ENCODE results near the gene NKX6-2.
"Not testable (repeated sequence)": the region's sequence is repeated elsewhere in the genome, so short reads cannot be mapped to it uniquely, and the experiment has no call there.

Gene NKX6-2

DNA sequence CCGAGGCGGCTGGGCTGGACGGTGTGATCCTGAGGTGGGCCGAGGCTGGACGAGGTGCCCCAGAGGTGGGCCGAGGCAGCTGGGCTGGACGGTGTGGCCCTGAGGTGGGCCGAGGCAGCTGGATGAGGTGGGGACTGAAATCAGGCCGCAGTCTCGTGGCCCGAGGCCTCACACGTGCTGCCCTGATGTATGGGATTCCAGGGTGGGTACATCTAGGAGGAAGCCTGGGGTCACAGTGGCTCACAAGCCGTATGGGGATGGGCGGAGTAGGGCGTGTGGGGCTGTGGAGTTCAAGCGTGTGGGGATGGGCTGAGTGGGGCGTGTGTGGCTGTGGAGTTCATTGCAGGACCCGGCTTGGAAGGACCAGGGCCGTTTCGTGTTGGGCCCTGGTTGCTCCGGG lies 12.5 kb upstream of the NKX6-2 start:
- no peak for DNase-seq (ENCODE audit: low read depth in 1 of 2, low spot score in 1 of 2)

DNA sequence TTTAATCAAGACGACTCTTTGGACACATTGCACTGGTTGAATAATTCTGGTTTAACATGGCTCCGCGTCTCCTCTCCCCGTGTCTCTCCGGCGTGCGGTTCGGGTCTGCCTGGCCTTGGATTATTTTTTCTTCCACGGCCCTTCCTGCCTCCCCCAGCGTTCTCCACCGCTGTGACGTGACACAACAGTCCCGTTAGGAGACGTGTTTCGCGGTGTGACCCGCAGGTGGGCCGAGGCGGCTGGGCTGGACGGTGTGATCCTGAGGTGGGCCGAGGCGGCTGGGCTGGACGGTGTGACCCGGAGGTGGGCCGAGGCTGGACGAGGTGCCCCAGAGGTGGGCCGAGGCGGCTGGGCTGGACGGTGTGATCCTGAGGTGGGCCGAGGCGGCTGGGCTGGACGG lies 12.0 kb upstream of the NKX6-2 start:
- DNase-seq (ENCODE audit: low read depth in 1 of 2, low spot score in 1 of 2) = not testable (repeated sequence)

DNA sequence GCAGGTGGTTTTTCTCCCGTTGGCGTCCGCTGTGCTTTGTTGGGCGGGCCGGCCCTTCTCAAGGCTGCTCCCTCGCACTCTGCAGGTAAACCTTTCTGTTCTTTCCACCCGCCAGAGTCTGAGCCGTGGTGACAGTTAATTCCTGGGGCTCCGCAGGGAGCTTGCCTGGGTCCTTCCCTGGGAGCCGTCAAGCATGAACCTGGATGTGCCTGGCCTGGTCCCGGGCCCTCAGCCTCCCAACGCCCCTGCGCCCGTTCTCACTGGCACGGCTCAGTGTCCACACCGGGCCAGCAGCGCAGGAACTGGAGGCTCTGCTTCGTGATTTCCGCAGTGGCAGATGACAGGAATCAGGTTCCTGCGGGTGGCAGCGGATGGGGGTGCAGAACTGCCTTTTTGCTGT lies 10.9 kb upstream of the NKX6-2 start:
- DNase-seq (ENCODE audit: low read depth in 1 of 2, low spot score in 1 of 2) = no peak

DNA sequence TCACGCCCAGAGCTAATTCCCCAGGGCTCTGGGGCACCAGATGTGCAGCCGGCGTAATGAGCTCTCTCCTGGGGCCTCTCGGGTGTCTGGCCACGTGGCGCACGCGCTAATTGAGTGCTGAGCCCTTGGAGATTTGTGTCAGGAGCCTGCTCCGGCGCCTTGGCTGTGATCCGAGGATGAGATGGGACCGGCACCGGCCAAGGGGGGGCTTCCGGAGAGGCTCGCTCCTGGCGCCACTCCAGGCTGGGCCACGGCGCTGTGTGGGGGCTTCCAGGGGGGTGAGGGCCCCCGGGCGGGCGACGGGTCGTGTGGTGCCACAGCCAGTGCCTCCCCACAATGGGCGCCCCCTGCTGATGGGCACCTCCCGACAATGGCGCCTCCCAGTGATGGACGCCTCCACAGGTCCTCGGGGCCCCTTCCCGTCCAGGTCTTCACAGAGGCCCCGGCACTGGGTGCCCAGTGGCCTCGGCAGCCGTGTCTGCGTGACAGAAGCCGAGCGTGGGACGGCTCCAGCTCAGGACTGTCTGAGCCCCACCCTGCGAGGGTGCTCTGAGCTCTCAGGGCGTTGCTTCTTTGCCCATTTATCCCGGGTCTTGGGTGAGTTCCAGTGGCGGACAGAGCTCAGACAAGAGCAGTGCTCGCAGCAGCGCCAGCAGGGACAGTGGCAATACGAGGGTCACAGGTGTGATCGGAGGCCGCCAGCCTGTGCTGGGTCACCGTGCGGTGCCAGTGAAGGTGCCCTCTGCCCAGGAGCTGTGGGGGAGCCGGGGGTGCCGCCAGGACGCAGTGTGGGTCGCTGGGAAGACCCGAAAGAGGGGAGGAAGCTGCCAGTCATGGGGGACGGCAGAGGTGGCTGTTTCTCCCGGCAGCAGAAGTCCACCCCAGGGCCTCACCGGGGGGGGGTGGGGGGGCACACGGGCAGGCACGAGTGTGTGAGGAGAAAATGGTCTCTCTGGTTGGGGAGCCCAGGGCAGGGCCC lies 8.2 kb upstream of the NKX6-2 start:
- DNase-seq (ENCODE audit: low read depth in 1 of 2, low spot score in 1 of 2) = no peak

DNA sequence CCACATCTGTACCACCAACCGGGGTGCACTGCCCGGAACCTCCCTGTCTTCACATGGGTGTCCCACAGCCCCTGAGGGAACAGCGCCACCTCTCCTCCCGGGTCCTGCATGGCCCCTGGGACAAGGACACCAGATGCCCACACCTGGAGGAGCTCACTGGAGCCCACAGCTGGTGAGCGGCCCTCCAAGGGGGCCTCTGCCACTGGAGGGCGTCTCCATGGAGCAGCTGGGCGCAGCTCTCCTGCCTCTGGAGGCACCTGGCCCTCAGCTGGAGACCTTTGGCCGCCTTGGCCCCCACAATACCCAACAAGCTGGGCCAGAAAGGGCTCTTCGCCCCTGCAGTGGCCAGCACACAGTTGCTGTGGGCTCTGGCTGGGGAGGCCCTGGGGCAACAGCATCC lies 7.3 kb upstream of the NKX6-2 start:
- DNase-seq (ENCODE audit: low read depth in 1 of 2, low spot score in 1 of 2) = no peak

DNA sequence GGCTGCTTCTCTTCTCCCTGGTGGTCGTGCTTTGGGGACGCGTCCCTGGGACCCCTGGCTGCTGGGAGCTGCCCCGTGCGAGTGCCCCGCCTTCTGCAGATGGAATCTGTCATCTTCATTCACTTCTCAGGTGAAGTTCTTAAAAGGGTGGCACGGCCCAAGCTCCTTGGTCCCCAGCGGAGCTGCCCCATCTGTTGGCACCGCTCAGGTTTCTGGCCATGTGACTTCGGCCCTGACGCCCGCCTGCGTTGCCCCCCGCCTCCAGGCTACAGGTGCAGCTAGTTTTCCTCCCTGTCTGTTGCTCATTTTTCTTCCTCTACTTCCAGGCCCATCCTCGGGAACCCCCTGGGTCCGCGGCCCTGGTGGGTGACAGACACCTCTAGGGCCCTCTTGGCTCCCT lies 6.8 kb upstream of the NKX6-2 start:
- DNase-seq (ENCODE audit: low read depth in 1 of 2, low spot score in 1 of 2) = no peak

DNA sequence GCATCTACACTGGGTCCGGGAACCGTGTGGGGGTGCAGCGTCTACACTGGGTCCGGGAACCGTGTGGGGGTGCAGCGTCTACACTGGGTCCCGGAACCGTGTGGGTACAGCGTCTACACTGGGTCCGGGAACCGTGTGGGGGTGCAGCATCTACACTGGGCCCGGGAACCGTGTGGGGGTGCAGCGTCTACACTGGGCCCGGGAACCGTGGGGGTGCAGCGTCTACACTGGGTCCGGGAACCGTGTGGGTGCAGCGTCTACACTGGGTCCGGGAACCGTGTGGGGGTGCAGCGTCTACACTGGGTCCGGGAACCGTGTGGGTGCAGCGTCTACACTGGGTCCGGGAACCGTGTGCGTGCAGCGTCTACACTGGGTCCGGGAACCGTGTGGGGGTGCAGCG lies 6.2 kb upstream of the NKX6-2 start:
- DNase-seq (ENCODE audit: low read depth in 1 of 2, low spot score in 1 of 2) = not testable (repeated sequence)

DNA sequence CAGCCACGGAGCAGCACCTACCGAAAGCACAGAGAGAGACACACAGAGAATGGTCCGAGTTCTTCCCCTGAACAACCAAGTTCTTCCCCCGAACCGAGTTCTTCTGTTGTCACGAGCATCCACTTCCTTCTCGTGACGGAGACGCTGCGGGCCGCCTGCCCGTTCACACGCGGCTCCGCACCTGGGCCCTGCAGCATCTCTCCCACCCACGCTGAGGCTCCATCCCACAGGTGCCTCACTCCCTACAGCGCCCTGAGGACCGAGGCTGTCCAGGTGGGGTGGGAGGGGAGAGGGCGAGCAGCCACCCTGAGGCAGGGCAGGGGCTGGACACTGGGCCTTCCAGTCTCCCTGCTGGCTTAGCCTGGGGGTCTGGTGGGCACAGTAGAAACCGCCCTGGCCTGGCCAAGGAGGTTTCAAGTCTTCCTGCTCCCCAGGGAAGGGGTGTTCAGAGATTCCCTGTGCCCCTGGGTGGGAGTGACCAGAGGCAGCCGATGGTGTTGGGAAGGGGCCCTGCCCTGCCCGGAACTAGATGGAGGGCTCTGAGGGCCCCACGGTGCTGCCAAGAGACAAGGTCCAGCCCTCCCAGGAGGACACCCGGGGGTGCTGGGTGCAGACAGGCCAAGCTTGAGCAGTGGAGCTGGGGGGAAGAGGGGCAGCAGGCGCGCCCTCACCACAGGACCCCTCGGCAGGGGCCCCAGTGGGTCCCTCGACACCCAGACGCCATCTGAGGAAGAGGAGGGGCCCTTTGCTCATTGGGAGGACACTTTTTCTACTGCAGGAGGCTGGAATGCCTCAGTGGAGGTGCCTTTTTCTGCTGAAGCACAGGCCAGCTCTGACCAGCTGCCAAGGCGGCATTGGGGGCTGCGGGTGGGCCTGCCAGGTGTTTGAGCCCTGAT lies 5.2 kb upstream of the NKX6-2 start:
- no peak for DNase-seq (ENCODE audit: low read depth in 1 of 2, low spot score in 1 of 2)

DNA sequence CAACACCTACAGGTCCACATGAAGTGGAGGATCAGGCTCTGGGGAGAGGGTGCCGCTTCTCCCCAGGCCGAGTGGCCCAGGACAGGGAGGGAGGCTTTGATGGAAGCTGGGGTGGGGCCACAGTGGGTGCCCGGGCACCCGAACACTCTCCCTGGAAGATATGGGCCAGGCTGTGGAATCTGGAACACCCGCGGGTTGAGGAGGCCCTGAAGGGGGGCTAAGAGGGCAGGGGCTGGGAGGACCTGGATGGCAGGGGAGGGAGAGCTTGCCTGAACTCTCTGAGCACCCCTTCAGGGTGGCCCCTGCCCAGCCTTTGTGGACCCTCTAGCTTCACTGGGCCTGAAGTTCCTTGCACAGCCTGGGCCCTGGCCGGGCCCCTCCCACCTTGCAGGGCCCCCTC lies 4.5 kb upstream of the NKX6-2 start:
- no peak for DNase-seq (ENCODE audit: low read depth in 1 of 2, low spot score in 1 of 2)

DNA sequence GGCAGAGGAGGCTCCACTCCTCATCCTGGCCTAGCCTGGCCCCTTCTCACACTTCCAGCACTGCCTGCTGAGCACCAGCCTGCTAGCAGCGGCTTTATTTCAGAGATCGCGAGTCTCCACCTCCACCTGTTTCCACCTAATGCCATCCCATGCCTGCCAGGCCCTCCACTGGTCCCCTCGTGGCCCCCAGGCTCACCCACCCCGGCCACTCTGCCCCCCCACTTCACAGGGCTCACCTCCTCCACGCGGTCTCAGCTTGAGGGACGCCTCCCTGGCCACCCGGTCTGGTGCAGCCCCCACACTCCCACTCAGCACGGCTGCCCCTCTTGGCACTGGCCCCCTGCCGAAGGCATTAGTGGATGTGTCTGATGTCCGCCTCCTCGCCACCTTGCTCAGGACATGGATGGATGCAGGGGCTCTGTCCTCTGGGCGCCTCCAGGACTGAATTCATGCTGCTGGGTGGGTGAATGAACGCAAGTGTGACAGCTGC lies 3.8 kb upstream of the NKX6-2 start:
- DNase-seq (ENCODE audit: low read depth in 1 of 2, low spot score in 1 of 2) = no peak

DNA sequence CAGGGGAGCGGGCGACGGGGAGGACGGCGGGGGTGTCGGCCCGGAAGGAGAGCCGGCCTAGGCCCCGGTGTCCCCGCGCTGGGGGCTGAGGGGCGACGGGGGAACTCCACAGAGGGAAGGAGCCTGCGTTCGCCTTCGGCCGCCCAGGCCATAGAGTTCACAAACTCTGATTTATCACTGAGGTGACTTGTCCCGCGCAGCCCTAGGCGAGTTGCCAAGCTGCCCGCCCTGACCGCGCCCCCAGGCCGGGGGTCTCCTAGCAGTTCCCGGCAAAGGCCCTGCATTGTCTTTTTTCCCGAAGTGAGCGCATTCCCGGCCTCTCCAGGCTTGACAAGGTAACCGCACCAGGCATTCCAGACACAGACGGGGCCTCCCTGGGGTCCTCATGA lies 2.9 kb upstream of the NKX6-2 start:
- no peak for DNase-seq (ENCODE audit: low read depth in 1 of 2, low spot score in 1 of 2)

DNA sequence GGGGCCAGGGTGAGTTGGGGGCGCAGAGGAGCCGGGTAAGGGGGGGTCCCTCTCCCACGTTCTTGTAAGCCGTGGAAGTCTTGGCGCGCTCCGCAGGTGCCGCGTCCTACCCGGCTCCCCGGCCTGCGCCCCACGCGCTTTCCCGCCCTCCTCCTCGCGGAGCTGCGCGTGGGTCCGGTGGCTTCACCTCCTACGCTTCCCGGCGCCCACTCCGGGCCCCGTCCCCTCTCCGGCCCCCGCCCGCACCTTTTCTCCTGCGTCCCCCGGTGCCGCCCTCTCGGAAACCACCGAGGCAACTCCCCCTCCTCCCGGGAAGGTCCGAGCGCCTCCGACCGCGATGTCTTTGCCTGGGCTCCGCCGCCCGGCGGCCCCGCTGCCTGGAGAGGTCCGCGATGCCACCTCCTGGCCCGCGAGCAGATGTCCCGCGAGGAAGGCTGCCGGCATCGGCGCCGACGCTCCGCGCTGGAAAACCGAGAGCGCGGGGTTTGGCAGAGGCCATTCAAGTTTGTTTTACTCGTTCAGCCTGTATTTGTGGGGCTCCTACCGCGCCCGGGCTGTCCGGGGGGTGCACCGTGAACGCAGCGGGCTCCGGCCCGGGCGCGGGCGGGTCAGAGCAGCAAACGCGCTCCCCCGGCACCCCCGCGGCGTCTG lies 2.4 kb upstream of the NKX6-2 start:
- DNase-seq (ENCODE audit: low read depth in 1 of 2, low spot score in 1 of 2) = no peak

DNA sequence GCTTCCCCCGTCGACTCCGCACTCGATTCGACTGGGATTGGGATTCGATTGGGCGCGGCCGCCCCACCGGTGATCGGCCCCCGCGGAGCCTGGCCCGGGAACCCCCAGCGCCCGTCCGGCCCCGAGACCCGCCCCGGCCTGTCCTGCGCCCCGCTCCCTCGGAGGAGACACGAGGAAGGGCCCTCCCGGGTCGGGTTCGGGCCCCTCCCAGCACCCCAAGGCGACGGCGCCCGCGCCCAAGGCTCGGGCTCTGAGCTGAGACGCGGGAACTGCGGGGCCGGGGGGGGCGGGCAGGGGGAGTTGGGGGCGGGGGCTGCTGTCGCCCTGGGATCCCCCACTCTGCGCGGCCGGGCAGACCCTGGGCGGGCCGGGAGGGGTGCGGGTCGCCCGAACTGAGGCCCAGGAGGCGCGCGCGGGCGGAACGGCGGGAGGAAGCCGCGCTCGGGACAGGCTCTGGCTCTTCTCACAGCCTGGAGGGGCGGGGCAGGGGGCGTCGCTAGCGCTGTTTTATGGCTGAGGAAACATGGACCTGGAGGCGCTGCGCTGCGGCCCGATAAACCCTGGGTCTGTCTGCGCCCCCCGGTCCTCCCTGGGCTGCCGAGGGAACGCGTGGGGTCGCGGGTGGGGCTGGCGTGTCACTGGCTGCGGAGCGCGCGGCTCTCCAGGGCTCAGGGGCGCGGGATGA lies 1.7 kb upstream of the NKX6-2 start:
- DNase-seq (ENCODE audit: low read depth in 1 of 2, low spot score in 1 of 2) = no peak

DNA sequence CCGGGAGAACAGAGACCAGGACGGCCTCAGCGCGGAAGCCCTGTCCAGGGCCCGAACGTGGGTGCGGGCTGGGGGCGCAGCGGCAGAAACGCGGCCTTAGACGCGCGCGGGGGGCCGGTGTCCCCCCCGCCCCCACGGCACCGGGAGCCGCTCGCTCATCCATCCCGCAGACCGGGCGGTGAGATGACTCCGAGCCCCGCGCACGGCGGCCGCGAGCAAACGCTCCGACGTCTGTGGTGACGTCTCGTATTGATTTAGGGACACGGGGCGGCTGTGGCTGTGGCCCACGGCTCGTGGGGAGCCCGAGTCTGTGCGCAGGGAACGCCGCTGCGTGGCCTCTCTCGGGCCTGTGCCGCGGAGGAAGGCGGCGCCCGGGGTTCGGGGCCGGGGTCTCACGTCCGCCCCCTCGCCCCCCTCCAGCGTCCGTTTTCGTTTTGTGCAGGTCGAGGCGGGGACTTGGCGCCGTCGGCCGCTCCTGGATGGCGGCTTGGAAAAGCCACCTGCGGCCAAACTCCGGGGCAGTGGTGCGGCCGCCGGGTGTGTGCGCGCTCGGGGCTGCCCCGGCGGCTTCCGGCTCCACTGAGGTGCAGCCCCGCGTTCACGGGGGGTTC lies 1.0 kb upstream of the NKX6-2 start:
- no peak for DNase-seq (ENCODE audit: low read depth in 1 of 2, low spot score in 1 of 2)

DNA sequence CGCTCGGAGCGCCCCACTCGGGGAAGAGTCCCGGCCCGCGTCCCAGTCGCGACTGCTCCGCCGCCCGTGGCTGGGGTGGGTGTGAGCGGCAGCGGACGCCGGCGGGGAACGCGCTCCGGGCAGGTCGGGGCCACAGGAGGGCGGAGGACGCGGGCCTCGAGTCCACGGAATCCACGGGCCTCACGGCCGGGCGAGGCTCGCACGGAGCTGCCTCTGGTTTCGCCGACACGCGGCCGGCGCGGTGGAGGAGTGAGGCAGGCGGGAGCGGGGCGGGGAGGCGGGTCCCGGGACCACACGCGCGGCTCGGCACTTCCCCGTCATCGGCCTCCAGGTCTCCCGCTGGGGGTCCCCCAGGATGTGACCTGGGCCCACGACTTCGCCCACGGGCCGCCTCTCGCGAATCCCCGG lies 533 bp upstream of the NKX6-2 start:
- DNase-seq (ENCODE audit: low read depth in 1 of 2, low spot score in 1 of 2) = no peak

DNA sequence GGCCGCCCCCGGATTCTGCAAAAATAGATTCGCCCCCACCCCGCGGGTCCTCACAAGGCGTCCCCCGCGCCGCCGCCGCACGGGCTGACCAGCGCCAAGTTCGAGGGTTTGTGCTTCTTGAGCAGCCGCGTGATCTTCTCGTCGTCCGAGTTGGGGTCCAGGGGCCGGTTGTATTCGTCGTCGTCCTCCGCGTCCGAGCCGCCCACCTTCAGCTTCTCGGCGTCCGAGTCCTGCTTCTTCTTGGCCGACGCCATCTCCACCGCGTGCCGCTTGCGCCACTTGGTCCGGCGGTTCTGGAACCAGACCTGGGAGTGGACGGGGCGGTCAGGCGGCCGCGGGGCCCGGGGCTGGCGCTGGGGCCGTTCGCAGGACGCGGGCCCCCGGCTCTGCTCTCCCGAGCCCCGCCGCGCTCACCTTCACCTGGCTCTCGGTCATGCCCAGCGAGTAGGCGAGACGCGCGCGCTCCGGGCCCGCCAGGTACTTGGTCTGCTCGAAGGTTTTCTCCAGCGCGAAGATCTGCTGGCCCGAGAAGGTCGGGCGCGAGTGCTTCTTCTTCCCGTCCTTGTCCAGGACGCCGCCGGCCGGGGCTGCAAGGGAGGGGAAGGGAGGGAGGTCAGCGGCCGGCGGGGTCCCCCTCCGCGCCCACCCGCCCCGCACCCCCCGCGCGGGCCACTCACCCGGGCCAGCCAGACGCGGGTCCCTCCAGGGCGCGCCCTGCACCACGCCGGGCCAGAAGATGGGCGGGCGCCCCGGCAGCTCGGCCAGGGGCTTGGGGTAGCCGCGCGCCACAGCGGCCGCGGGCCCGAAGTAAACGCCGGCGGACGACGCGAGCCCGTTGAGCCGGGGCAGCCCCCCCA lies 853 bp downstream of the NKX6-2 start:
- no peak for DNase-seq (ENCODE audit: low read depth in 1 of 2, low spot score in 1 of 2)

DNA sequence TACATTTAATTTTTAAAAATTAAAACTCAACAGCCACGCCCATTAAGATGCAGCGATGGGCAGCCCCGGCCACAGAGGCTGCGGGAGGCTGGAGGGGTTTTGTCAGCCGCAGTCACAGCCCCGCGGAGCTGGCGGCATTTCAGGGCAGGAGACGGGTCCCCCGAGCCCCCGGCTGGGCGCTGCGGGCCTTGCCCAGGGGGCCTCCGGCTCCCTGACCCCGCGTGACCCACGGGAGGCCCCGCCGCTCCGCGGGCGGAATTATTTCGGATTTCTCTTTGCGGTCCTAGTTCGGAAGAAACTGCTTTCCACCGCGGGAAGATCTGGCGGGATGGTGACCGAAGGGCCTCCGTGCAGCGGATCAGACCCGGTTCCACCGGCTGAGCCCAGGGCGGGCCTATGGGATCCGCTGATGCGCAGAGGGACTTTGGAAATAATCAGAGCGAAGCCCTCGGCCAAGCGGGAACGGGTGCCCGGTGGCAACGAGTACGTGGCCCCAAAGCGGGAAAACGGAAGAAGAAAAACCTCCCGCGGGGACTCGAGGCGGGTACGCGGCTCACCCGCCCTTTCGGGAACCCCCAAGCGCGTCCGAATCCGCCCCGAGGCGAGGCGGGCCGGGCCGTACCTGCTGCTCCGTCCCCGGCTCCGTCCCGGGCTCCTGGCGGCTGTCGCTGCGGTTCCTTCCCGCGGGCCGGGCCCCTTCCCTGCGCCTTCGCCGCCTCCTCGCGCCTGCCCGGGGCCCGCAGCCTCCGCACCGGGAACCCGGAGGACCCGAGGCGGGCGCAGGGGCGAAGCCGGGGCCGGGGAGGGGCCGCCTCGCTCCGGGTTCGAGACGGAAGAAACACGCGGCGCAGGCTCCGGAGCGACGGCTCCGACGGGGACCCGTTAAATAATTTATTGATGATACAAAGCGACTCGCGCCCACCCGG lies 1.7 kb downstream of the NKX6-2 start:
- DNase-seq (ENCODE audit: low read depth in 1 of 2, low spot score in 1 of 2) = no peak

DNA sequence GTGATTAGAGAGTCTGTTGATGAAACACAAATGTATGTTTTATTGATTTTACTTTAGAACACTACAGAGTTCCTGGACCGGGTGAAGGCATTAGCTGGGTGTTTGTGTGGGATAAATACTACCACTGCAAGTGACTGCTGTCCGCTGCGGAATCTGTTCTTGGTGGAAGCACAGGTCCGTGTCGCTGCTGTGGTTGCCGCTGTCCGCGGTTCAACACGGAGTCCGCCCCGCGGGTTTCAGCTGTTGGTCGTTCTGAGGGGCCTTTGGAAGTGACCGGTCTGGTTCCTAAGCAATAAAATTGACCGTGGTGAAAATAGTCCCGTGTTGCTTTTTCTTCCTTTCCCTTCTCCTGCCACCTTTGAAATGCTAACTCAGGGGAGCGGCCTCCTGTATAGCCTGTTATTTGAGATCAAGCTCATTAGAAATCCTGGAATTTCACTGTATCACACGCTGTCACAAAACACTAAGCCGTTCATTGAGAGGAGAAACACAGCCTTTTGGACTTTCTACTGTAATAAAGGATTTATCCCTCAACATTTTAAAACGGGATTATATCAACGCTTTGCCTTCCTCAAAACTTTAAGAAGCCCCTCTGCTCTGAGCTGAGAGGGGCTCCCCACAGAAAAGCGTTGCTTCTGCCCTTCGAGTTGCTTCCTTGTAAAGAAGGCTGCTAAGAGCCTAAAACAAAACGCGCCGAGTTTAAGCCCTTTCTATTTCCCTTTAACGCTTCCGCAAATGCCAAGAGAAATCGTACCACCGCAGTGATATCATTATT lies 2.6 kb downstream of the NKX6-2 start:
- DNase-seq (ENCODE audit: low read depth in 1 of 2, low spot score in 1 of 2) = no peak

All from activated CD4-positive, alpha-beta T cell treated with anti-CD3 and anti-CD28 coated beads, Interleukin-2, amount 50 U/mL, for 24 hours (primary cell).